GM12892 (cell line): Measurements from ENCODE around the gene PSTPIP1.

Source experiments
- POLR2A ChIP-seq: IDR thresholded peaks from 2 replicates; pipeline ENCODE4 v1.6.1; 2011; ENCODE audit warnings: low read depth, low read length, control low read depth
- POLR2AphosphoS5 ChIP-seq: IDR thresholded peaks from 2 replicates; pipeline ENCODE4 v1.6.1; 2011; ENCODE audit warnings: low read depth, low read length, control low read depth
- TAF1 ChIP-seq: IDR thresholded peaks from 2 replicates; pipeline ENCODE4 v1.6.1; 2011; ENCODE audit warnings: low read depth, mild to moderate bottlenecking, control low read depth, low read length, borderline replicate concordance

DNA sequence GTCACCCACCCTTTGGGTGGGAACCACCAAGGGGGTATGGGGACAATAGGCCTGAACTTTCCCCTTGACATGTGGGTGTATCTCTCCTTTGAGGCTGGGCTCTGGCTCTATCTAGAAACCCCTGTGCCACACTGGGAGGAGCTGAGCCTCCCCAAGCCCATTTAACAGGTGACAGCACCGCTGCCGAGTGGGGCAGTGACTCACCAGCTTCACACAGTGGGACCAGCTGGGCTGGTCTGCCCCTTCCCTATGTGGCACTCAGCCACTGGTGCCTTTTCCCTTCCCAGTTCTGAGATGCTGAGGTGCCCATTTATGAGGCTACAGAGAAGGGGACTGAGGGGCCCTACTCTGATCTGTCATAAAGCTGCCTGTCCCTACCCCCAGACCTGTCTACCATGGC lies 5.1 kb downstream of the PSTPIP1 start:
- TF ChIP-seq POLR2AphosphoS5 (no peak), TAF1 (no peak), POLR2A (no peak)
